CD4-positive, alpha-beta T cell treated with Interleukin-4 for 1 hour (primary cell): ENCODE results near the gene TTLL1.

ENCODE experiments used
- DNase-seq, 2 donors: peaks; one replicate each; pipeline ENCODE4 v3.0.0-alpha.2; 2020 to 2022

Gene TTLL1

DNA sequence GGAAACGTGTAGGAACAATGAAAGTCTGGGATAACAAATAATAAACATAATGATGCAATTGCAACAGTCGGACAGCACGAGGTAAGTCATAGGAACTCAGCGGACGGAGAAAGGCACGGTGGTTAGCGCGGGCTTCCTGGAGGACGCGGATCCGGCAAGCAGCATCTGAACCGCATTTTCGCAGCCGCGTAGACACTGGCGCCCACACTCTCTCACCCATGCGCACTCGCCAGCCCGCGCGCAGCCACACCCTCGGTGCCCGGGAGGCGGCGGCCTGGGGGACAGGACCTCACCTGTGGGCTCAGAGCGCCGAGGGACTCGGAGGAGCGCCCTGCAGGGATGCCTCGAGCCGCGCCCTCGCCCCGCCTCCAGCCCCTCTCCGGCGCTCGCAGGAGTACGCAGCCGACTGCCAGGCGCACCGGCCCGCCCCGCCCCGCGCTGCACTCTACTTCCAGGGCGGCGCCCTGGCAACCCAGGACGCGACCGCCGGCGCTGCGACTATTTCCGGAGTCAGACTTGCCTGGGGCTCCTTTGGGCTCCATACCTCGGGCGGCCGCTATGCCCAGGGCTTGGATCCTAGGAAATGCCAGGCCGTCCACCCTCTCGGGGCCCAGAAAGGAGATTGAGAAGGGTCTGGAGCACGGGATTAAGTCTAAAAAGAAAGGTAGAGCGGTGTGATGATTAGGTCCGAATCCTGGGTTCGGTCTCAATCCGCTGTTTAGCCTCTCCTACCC is at the start of gene TTLL1:
Gene TTLL1 (minus strand): TSS at position 408 of the 734 bp plus-strand sequence. CDS start 13,805 bp downstream, outside the sequence.
- DNase-seq: peak; percentile 84 to 88

DNA sequence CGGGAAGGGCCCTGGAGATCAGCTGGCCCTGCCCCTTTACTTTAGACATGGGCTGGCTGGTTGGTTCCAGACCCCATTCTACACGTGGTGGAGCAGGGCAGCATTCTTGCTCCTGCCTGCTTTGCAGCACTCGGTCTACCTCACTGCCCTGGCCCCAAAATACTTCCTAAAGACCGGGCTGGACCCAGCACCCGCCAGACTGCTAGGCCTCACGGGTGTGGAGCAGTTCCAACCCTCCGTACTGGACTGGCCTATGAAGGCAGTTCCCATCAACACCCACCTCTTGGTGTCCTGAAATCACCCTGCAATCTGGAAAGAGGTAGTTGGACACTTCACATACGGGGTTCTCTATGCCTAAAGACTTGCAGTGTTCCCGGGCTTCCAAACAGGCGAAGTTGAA is 47.6 kb upstream of the TTLL1 start:
- DNase-seq: no peak

DNA sequence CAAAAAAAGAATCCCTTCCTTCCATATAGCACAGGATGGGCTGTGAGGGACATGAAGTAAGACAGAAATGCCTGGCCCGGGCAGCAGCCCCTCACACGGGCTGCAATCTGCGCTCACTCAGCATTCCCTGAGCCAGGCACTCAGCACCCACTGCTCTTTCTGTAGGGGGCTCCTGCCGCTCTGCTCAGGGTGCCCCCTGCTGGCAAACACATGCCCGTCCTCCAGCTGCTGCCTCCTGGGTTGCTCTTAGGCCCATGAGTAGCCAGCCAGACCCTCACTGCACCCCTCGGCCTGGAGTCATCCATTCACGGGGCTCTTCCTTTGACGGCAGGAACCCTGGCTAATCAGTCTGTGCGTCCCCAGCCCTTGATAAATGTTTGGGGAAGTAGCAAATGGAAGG is 47.1 kb upstream of the TTLL1 start:
- DNase-seq: peak; percentile 35 to 47

DNA sequence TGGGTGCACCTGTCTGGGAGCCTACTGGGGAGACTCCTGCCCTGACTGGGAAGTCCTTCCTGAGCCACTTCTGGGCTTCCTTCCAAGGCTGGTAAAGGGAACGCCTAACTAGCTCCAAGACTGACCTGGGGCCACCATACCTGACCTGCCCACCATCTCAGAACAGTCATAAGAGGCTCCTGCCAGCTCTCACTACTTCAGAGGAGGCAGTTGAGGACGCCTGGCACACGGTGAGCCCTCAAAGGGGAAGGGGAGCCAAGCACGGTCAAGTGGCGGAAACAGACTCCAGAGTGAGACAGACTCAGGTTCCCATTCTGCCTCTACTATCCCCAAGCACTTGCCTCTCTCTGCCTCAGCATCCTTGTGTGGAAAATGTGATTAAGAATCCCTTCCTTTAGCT is 46.4 kb upstream of the TTLL1 start:
- no peak for DNase-seq

DNA sequence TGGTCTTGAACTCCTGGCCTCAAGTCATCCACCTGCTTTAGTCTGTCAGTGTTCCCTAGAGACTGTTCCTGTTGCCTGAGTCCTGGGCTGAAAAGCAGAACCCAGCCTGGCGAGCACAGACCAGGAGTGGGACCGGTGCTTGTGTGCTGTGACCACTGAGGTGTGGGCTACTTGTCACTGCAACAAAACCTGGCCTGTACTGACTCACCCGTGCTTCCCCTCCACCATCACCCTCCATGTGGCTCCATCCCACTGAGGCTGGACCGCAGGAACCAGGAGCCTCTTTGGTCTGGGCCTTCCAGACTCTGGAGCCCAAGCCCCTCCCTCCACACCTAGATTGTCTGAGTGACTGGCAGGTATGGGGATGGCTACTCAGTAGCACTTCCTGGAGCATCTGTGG is 45.4 kb upstream of the TTLL1 start:
- no peak for DNase-seq

DNA sequence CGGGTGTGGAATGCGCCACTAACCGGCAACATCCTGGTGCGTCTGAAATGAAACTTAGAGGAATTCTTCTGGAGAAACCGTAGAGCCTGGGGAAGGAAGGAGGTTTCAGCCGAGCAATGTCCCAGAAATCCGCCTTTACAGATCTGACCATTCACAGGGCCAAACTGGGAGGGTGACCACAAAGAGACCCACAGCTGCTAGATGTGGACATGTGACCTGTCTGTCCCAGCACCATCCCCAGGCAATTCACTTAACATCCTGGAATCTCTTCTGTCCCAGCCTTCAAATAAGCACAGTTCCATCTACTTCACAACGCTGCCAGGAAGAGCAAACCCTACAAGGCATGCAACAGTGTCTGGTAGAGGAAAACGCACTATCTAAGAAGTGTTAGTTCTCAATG is 44.2 kb upstream of the TTLL1 start:
- no peak for DNase-seq

DNA sequence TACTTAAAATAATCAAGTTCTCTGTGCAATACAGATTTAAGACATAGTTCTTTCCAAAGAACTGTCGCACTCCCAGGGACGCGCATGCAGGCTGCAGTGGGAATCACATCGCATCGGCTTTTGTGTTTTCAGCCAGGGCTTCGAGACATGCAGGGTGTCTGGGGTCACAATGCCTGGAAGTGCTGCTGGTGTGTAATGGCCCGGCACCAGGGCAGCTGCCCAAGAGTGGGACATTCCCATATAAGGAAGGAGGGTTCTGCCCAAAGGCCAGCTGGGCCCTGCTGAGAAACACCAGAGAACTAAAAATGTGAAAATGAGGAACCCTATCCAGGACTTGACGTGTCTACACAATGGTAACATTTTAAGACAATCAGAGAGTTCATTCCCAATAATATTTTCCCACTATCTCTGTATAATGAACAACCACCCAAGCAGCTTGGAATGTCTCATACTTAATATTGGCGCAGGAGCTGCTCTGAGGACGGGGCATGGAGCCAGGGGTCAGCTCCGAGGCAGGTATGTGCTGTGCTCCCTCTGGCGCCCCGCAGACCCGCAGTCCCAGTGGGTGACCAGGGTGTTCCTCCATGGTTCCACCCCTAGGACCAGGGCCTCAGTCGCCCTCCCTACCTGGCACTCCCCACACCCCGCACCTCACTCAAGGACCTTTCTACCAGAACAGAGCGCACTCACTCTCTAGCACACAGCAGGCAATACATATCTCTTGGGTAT is 42.7 kb upstream of the TTLL1 start:
- DNase-seq: no peak

DNA sequence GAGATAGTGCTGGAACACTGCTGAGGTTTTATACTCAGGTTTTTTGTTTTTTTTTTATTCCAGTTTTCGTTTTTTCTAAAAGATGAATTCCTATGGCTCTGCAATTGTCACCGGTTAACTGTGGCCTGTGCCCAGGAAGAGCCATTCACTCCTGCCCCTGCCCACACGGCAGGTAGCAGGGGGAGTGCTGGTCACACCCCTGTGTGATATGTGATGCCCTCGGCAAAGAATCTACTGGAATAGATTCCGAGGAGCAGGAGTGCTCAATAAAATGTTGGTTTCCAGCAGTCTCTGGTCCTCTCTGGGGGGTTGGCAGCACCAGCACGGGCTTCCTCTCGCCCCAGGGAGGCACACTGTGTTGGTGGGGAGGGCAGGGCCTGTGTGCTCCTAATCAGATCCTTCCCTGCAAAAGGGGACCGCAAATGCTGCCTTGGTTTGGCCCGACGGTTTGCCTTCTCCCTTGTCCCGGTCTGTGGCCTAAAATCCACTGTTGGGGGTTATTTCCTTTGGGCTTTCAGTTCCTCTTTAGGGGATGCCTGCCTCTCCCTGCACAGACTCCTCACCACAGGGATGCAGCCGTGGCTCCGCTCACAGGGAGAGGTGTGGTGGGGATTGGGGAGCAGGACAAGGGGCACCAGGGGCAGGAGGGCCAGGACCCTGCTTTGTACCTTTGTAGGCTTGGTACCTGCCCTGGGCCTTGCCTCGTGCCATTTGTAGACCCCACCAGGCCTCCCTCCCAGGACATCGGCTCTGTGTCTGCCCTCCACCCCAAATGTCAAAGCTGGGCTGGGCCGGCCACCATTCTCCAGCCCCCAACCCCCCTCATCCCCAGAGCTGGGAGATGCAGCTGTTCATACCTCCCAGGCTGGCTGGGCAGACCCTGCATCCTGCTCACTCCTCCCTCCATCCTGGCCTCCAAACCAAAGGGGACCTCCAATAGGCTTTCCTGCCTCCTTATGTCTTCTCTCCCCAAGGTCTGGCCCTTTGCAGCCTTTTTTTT is 40.5 kb upstream of the TTLL1 start:
- no peak for DNase-seq

DNA sequence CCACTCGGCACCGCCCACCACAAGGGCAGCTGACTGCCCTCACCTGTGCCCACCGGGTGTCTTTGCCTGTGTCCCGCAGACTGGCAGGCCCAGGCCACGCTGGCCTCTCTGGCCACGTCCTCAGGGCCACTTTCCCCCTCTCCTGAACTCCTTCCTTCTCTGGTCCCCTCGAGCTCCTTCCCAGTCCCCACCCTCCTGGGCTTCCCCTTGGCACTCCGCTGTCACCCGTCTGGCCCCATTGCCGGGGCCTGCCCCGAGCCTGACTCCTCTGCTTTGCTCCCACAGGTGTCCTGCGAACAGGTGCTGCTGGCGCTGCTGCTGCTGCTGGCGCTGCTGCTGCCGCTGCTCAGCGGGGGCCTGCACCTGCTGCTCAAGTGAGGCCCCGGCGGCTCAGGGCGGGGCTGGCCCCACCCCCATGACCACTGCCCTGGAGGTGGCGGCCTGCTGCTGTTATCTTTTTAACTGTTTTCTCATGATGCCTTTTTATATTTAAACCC is 39.8 kb upstream of the TTLL1 start:
- no peak for DNase-seq

DNA sequence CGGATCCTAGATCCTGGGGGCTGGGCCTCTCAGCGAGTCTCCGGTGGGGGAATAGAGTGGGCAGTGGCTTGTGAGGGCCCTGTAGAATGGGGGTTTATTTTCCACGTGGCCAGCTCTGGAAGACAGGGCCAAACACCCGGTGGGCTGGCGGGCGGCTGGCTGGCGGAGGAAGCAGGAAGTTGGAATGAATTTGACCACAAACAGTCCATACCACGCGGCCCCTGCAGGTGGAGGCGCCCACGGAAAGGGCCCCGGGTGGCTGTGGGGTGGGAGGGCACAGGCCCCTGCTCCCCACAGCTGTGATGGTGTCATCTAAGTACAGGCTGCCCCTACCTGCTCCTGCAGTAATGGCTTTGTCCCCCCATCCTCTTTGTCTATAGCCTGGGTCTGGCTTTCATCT is 38.9 kb upstream of the TTLL1 start:
- DNase-seq: no peak

DNA sequence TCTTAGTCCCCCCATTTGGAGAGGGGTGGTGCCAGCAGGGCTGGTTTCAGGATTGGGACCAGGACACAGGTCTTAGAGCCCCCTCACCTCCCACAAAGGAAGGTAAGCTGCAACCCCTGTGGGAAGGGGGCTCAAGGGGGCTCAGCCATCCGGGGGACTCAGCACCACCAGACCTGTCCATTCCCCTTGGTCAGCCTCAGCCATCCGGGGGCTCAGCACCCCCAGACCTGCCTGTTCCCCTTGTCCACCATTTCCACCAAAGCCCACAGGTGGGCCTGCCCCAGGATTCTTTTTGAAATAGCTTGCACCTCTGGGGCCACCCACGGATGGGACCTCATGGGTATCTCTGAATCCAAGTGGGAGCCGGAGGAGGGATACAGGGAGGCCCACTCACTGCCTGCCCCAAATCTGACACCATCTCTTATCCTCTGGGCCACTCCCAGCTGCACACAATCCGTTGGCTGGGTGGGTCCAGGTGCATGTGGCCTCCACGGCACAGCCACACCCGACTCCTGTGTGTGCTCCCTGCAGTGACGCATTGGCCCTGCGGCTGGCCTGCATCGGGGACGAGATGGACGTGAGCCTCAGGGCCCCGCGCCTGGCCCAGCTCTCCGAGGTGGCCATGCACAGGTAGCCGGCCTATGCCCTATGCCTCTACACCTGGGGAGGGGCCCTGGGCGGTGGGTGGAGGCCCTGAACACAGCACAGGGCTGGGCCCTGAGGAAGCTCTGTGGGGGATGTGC is 38.1 kb upstream of the TTLL1 start:
- no peak for DNase-seq

DNA sequence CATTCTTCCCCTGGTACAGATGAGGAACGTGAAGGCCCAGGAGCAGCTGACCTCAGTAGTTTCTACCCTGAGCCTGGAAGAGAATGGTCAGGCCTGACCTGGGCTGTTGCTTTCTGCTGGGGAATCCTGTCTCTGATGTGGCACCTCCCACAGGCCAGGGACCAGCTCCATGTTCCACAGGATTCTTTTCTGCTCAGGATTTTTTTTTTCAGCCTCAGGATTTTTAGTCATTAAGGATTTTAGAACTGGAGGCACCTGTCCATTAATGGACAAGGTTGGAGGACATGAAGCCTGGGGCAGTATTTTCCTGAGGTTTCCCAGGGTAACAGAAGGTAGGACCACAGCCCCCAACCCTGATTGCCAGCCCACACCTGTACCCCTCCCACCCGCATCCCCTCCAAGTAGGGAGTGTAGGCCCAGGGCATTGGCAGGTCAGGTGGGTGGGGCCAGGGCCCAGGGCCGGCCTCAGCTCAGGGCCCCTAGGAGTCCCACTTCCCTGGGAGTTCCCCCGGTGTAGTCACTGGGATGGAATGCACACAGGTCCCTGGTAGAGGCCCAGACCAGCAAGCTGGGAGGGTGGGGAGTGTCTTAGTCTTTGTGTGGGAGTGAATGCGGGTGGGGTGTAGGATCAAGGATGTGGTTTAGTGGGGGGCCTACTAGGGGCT is 37.4 kb upstream of the TTLL1 start:
- no peak for DNase-seq

DNA sequence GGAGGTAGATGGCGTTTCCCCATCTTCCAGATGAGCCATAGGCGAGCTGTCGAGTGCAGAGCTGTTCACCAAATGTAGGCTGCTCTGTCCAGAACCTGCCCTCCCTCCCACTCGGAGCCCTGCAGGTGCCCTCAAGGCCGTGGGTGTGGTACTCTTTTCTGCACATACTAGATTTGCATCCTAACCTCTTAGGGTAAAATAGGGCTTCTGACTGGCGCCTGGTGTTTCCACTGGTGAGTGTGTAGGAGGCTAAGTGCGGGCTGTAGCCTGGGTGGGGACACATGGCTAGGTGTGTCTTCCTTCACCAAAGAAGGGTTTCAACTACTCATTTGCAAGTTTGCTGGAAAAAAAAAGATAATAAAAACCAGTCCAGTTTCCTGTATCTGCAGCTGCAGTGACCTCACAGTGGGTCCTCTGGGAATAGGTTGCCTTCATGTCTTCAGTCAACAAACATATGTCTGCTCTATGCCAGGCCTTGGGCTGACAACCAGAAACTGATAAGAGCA is 29.8 kb upstream of the TTLL1 start:
- DNase-seq: no peak

DNA sequence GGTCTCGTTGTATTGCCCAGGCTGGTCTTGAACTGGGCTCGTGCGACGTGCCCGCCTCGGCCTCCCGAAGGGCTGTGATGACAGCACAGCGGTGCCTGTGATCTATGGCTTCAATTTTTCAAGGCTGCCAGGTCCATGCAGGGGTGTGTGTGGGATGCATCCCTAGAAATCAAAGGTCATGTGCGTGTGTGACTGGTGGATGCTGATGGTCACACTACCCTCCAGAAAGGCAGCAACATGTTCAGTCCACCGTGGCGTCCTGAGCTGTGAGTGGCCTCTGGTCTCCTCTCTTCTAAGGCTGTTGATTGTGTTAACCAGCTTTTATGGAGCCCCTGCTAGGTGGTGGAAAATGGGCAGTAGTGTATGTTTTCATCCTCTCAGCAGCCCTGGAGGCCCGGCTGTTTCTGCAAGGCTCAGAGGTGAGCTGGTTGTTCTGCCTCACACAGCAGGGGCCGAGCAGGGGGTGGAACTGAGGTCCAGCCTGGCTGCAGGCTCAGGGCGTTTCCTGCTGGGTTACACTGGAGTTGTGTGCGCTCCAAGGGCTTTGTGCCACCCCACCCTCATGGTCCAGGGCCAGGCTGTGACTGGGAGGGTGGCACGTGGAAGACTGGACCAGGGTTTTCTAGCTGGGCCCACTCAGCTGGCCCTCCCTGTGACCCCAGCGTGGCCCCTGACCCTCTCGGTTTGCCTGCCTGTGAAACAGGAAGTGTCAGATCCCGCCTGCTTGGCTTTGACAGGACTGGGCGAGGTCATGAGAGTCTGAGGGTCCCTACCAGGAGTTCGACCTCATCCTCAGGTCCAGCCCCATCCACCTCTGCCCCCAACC is 29.0 kb upstream of the TTLL1 start:
- DNase-seq: no peak

DNA sequence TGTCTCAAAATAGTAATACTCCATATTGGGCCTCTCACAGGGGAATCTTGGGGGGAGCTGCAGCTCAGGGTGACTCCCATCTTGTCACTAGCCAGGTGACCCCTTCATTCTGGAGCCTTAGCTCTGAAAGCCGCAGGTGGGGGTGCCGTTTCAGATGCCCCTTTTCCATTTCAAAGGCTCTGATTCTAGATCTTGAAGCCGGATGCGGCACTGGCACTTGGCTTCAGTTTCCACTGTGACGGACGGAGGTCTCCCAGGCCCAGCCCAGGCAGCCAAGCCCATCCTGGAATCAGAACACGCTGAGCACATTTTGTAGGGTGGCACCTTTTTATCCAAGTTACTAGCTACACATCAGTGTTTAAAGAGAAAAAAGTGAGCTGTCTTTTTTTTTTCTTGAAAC is 27.7 kb upstream of the TTLL1 start:
- DNase-seq: no peak

DNA sequence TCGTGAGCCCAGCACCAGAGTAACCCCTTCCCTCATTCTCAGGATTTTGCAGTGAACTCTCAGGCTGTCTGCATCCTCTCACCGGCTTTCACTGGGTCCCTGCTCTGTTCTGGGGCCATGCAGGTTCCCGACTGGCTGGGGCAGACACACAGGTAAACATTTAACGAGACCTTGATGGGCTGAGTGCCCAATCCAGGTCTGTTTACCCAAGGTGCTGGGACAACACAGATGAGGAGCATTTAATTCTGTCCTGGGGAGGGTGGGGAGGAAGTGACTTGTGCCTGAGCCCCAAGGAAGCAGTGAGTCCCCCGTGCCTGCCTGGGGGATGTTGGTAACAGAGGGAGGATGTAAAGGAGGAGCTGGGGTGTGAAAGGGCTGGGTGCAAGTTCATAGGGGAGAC is 25.8 kb upstream of the TTLL1 start:
- no peak for DNase-seq

DNA sequence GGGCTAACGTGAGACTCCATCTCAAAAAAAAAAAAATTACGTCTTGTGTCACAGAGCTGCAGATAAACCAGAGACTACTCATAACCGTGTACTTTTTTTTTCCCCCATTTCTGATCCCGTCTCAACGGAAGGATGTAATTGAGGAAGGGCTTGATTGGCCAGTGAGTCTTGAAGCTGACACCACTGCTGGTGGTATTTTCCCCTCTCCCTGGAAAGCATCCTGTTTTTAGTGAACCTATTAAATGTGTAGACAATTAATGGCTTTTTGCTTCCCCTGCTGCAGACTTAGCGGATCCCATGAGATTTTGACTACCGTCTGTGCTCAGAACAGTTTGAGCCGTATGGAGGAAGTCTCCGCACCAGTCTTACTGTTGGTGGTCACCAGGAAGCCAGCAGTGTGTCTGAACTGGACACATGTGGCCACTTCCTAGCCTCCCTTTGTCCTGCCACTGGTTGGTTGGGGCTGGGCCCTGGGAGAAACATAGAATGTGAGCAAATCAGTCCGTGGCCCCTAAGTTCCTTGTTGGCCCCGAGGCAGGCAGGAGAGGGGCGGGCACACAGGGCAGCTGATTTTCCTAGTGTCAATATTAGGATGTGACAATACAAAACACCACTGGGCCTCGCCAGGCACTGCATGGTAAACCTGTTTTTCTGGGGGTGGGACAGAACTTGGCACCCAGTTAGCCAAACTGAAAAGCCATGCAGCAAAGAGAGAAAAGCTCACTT is 24.5 kb upstream of the TTLL1 start:
- no peak for DNase-seq

DNA sequence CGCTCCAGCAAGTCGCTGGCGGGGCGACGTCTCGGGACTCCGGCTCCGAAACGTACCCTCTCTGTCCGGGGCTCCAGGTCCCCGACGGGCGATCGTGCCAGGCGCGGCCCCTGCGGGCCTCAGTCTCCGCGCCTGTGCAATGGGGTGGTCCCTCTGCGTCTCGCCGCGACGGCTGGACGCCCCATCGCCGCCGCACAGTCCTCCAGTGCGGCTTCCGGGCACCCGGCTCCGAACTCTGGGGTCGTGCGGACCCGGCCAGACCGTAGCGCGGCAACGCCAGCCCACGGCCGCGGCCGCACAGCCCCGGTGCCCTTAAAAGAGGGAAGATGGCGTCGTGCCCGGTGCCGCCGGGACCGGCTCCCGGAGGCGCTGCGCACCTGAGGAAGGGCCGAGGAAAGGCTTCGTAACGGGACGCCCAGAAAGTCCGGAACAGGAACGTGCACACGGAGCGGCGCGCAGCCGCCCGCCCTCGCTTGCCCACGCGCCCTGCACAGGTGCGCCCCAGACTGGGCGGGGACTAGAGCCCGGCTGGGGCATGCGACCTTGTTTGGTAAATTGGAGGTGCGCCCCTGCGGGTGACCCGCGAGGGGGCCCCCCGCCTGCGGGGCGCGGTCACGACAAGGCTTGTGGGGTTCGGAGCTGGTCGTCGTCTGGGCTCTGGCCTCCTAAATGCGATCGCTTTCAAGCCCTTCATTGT is 21.9 kb upstream of the TTLL1 start:
- peak; percentile 51 to 53 for DNase-seq

DNA sequence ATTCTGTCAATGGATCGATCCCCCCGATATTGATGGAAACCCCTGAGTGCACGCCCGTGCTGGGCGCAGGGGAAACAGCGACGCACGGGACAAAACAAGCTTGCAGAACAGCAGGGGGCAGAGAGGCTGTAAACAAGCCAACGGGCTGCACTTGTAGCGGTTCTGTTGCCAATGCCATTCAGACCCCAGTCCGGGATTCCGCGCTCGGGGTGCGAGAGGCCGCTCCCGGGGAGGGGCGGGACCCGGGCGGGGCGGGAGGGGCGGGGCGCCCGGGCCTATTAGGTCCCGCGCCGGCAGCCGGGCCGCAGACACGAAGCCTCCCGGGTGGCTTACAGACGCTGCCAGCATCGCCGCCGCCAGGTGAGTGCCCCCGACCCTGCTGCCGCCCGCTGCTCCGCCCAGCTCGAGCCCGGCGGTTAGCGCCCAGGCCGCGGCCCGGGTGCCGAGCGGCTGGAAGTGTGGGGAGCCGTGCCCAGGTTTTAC is 21.3 kb upstream of the TTLL1 start, which contains the start of gene BIK:
Gene BIK (plus strand): TSS at position 307 of the 483 bp plus-strand sequence. CDS start 13,273 bp downstream, outside the sequence.
- DNase-seq: peak; percentile 50 to 51
